ENCODE data around the gene TEPSIN. TPM values are rescaled to one million over a fixed set of nuclear protein-coding genes. Genes with fewer than 3 reads are reported as not detected.

Gene TEPSIN
- total and polyA plus RNA-seq, 2 donors (not counting 3 experiments of a cell fraction or from before 2014, with no cell fraction given), result 41.6 to 45.3 TPM

GRCh38 chr17:81228834-81229665 is 9.8 kb downstream of the TEPSIN start:
- Histone ChIP-seq H3K27me3 (ENCODE audit: control insufficient read depth in 2 of 2, insufficient read depth in 2 of 2, low read length in 2 of 2) (no peaks in the 10 kb centered on the region), H3K4me2 (ENCODE audit: insufficient read depth, low read length) (no peak overlapping the region), H3K79me2 (ENCODE audit: control insufficient read depth, insufficient read depth, low read length) (no peaks in the 10 kb centered on the region), H2AFZ (ENCODE audit: low read depth, low read length) (no peak overlapping the region), H3K9me1 (replicated peaks; ENCODE audit: control insufficient read depth, extremely low read depth, insufficient read depth, low read length) (no peaks in the 10 kb centered on the region), H3K4me3 (replicated peaks in 1 of 3; ENCODE audit: insufficient read depth in 1 of 3, low read depth in 1 of 3, low read length in 3 of 3) (no peak overlapping the region), H4K20me1 (replicated peaks; ENCODE audit: control insufficient read depth, extremely low read depth, insufficient read depth, low read length) (no peaks in the 10 kb centered on the region), H3K36me3 (ENCODE audit: control insufficient read depth in 2 of 2, extremely low read depth in 1 of 2, insufficient read depth in 2 of 2, low read length in 2 of 2) (peaks cover 0 to 35% of the 10 kb centered on the region in 2 experiments), H3K4me1 (ENCODE audit: control insufficient read depth, extremely low read depth, insufficient read depth, low read length) (no peaks in the 10 kb centered on the region), H3K9me3 (replicated peaks; ENCODE audit: control insufficient read depth, insufficient read depth, low read length) (no peaks in the 10 kb centered on the region), H3K9ac (replicated peaks; ENCODE audit: extremely low read depth, insufficient read depth, low read length) (no peak overlapping the region), H3K27ac (ENCODE audit: insufficient read depth, low read depth, low read length) (no peak overlapping the region)
- FAIRE-seq (no peak), DNase-seq (ENCODE audit: low read depth, low spot score) (no peak)
- ChIA-PET CTCF (interaction anchor here (1.1 to 1.6 kb wide), 2 partner anchors 10 to 87 kb away, joined by 4 read pairs; partner anchors contain the start of genes NDUFAF8 and TEPSIN), POLR2A (no interaction called here)
- intact Hi-C loops (cut with micrococcal nuclease), result no loop called here
- no TSS peak for BruUV-seq (replicated peaks)
- dilution Hi-C loops (cut with MboI; ENCODE audit: extremely low pct_ligation_motif_present, low sequenced_read_pairs), result no loop called here
- TF ChIP-seq EZH2 (IDR thresholded peaks at IDR 0.05; ENCODE audit: borderline replicate concordance, low read depth, low read length, severe bottlenecking) (no peak), POLR2AphosphoS5 (IDR thresholded peaks at IDR 0.05; ENCODE audit: insufficient read depth, low read depth, low read length) (no peak), POLR2A (IDR thresholded peaks at IDR 0.05; ENCODE audit: low read depth, low read length) (no peak), JUN (IDR thresholded peaks at IDR 0.05; ENCODE audit: borderline replicate concordance, insufficient read depth, insufficient read length, low read depth) (no peak), CTCF (IDR thresholded peaks at IDR 0.05; ENCODE audit: extremely low read depth in 1 of 2, insufficient read depth in 1 of 2, low read depth in 1 of 2, low read length in 2 of 2) (no peak), MYC (IDR thresholded peaks at IDR 0.05; ENCODE audit: low read depth, low read length) (no peak), FOS (IDR thresholded peaks at IDR 0.05; ENCODE audit: borderline replicate concordance, insufficient read depth, low read length) (no peak), MAX (IDR thresholded peaks at IDR 0.05; ENCODE audit: insufficient read depth, insufficient read length) (no peak), GATA2 (IDR thresholded peaks at IDR 0.05; ENCODE audit: insufficient read depth, insufficient read length, low read depth, low read length) (no peak)

All from endothelial cell of umbilical vein (primary cell).